HepG2 (cell line): Measurements from ENCODE around the gene TXNDC11. TPM values are rescaled to one million over a fixed set of nuclear protein-coding genes. Genes with fewer than 3 reads are reported as not detected.

Experiments
- AKAP8 ChIP-seq: sonication (generic); formaldehyde crosslinking; IDR thresholded peaks from 2 replicates; pipeline ENCODE4 v1.5.1; 2020; ENCODE audit warnings: mild to moderate bottlenecking, missing genetic modification reagents
- CEBPB ChIP-seq: IDR thresholded peaks from 2 replicates; pipeline ENCODE4 v1.6.1; 2011; ENCODE audit warnings: low read depth, low read length, improper control_type of control experiment, borderline replicate concordance
- EHMT2 ChIP-seq: fragments of 200-600 bp; sonication (generic); IDR thresholded peaks from 2 replicates; pipeline ENCODE4 v1.7.0; 2017; ENCODE audit warnings: antibody characterized with exemption, low read depth, low read length, borderline replicate concordance
- PHF20 ChIP-seq: sonication (generic); formaldehyde crosslinking; IDR thresholded peaks from 2 replicates; pipeline ENCODE4 v1.5.0; 2020; ENCODE audit warnings: mild to moderate bottlenecking, missing genetic modification reagents
- PRMT3 ChIP-seq: sonication (generic); formaldehyde crosslinking; IDR thresholded peaks from 2 replicates; pipeline ENCODE4 v1.8.1; 2022; ENCODE audit warnings: low read depth, mild to moderate bottlenecking, moderate library complexity, missing genetic modification reagents, borderline replicate concordance
- REPIN1 ChIP-seq: sonication (generic); formaldehyde crosslinking; IDR thresholded peaks from 2 replicates; pipeline ENCODE4 v1.8.0; 2022; ENCODE audit warnings: missing genetic modification reagents, low read depth, mild to moderate bottlenecking, borderline replicate concordance
- RNF2 ChIP-seq: fragments of 450-650 bp; conservative IDR thresholded peaks from 2 replicates; pipeline ENCODE4 v1.6.1; 2016; ENCODE audit warnings: low read depth
- RXRA ChIP-seq: sonication (generic); formaldehyde crosslinking; IDR thresholded peaks from 2 replicates; pipeline ENCODE4 v1.5.1; 2020; ENCODE audit warnings: missing genetic modification reagents
- SCMH1 ChIP-seq: sonication (generic); formaldehyde crosslinking; IDR thresholded peaks from 2 replicates; pipeline ENCODE4 v1.9.0; 2021; ENCODE audit warnings: missing genetic modification reagents, mild to moderate bottlenecking, borderline replicate concordance
- SNAPC2 ChIP-seq: sonication (generic); formaldehyde crosslinking; IDR thresholded peaks from 2 replicates; pipeline ENCODE4 v1.8.1; 2022; ENCODE audit warnings: mild to moderate bottlenecking, missing genetic modification reagents
- TEAD3 ChIP-seq: optimal IDR thresholded peaks from 2 replicates; pipeline ENCODE3; 2016; ENCODE audit warnings: borderline replicate concordance
- ZFP36L1 ChIP-seq: sonication (generic); formaldehyde crosslinking; IDR thresholded peaks from 2 replicates; pipeline ENCODE4 v1.8.0; 2022; ENCODE audit warnings: mild to moderate bottlenecking, missing genetic modification reagents, moderate library complexity
- ZNF121 ChIP-seq: sonication (generic); formaldehyde crosslinking; IDR thresholded peaks from 2 replicates; pipeline ENCODE4 v1.5.0; 2020; ENCODE audit warnings: mild to moderate bottlenecking, missing genetic modification reagents
- ZNF557 ChIP-seq: sonication (generic); formaldehyde crosslinking; IDR thresholded peaks from 2 replicates; pipeline ENCODE4 v1.4.0; 2020; ENCODE audit warnings: missing genetic modification reagents
- ZNF563 ChIP-seq: sonication (generic); formaldehyde crosslinking; IDR thresholded peaks from 2 replicates; pipeline ENCODE4 v1.8.0; 2022; ENCODE audit warnings: mild to moderate bottlenecking, moderate library complexity, missing genetic modification reagents
- ZNF782 ChIP-seq: sonication (generic); formaldehyde crosslinking; IDR thresholded peaks from 2 replicates; pipeline ENCODE4 v1.4.0; 2020; ENCODE audit warnings: missing genetic modification reagents, mild to moderate bottlenecking, borderline replicate concordance
- ZNF891 ChIP-seq: sonication (generic); formaldehyde crosslinking; IDR thresholded peaks from 2 replicates; pipeline ENCODE4 v1.5.0; 2020; ENCODE audit warnings: mild to moderate bottlenecking, missing genetic modification reagents
- polyA plus RNA-seq, 8 experiments: library from polyadenylated mRNA; depleted of rRNA in 3 of 8; stranded (reverse) in 7 of 8; unstranded in 1 of 8; fragments of >200 nt; fragmentation: Illumina TruSeq in 4 of 8; extraction: Trizol in 4 of 8; gene quantifications; 2 replicates each; pipeline versions ENCODE4 v1.2.1 to v1.2.3, GENCODE V29; 2011 to 2016; ENCODE audit warnings: low read depth in 4 of 8, missing spikeins in 1 of 8, mixed read lengths in 1 of 8; ENCODE audit not compliant: insufficient read depth in 1 of 8
- total RNA-seq, 5 experiments: library from RNA; depleted of rRNA; stranded (reverse); fragments of >200 nt; fragmentation: Illumina TruSeq; extraction: Trizol; gene quantifications; 2 replicates each; pipeline ENCODE4 v1.2.3, GENCODE V29; 2016; ENCODE audit warnings: low read depth in 1 of 5
- TF ChIP-seq, protein P1 (sequence below): sonication (generic); formaldehyde crosslinking; IDR thresholded peaks from 2 replicates; pipeline ENCODE4 v1.8.1; 2023; ENCODE audit warnings: mild to moderate bottlenecking, missing genetic modification reagents, borderline replicate concordance
- TF ChIP-seq, protein P2 (sequence below): sonication (generic); formaldehyde crosslinking; conservative IDR thresholded peaks from 2 replicates; pipeline ENCODE4 v1.4.0; 2020; ENCODE audit warnings: missing genetic modification reagents
- TF ChIP-seq, protein P3 (sequence below): sonication (generic); formaldehyde crosslinking; conservative IDR thresholded peaks from 2 replicates; pipeline ENCODE4 v1.8.0; 2022; ENCODE audit warnings: mild to moderate bottlenecking, moderate library complexity, missing genetic modification reagents
- TF ChIP-seq, protein P4 (sequence below): sonication (generic); formaldehyde crosslinking; IDR thresholded peaks from 2 replicates; pipeline ENCODE4 v1.4.0; 2020; ENCODE audit warnings: low read depth, mild to moderate bottlenecking, missing genetic modification reagents
- TF ChIP-seq, protein P5 (sequence below), 2 experiments: sonication (generic) in 1 of 2; formaldehyde crosslinking in 1 of 2; IDR thresholded peaks; 2 replicates each; pipeline versions ENCODE4 v1.4.0 to v1.6.1; 2018 to 2020; ENCODE audit warnings: missing genetic modification reagents in 2 of 2, borderline replicate concordance in 1 of 2, low read depth in 1 of 2, mild to moderate bottlenecking in 1 of 2, missing biosample characterization in 1 of 2
- TF ChIP-seq, protein P6 (sequence below): sonication (generic); formaldehyde crosslinking; IDR thresholded peaks from 2 replicates; pipeline ENCODE4 v1.5.0; 2020; ENCODE audit warnings: missing genetic modification reagents

The TXNDC11 gene
- total and polyA plus RNA-seq, 2 of the 13 experiments (the other 11 are each of a cell fraction or from before 2014, with no cell fraction given): 74.9 to 123 TPM

DNA sequence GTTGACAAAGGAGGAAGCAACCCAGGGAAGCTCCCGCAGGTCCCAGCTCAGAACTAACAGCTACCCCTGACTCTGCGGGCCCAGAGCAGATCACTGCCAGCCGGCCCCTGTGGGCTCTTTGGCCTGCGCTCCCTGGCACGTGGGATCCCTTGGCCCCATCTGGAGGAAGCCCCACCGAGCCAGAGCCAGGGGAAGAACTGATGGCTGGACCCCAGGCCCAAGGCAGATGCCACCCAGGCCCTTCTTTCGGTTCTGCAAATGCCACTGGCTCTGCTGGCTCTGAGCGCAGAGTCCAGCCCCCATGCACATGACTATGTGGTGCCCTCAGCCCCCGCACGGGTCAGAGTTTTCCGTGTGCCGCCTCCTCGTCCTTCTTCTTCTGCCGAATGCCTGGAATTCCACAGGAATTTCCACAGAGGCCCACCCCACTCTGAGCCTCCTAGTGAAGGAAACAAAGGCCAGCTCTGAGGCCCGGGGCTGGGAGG lies 110.2 kb downstream of the TXNDC11 start (continued):
- TF ChIP-seq, protein P1, sequence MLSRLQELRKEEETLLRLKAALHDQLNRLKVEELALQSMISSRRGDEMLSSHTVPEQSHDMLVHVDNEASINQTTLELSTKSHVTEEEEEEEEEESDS (CRISPR knock-in tag): no peak
- TF ChIP-seq ZNF782 (CRISPR knock-in tag) (peak; percentile 81; the same call in 1 of the 2 replicates), PRMT3 (CRISPR knock-in tag) (no peak), ZNF557 (no peak), AKAP8 (CRISPR knock-in tag) (no peak), ZNF563 (CRISPR knock-in tag) (0 out of 2 replicates have a peak, but pooled peaks have one; percentile 47), SNAPC2 (CRISPR knock-in tag) (no peak), ZFP36L1 (CRISPR knock-in tag) (no peak), SCMH1 (no peak), REPIN1 (CRISPR knock-in tag) (no peak), RXRA (CRISPR knock-in tag) (peak; percentile 45), ZNF891 (peak; percentile 60; the same call in 1 of the 2 replicates), CEBPB (no peak), PHF20 (CRISPR knock-in tag) (no peak), RNF2 (no peak), TEAD3 (CRISPR knock-in tag) (peak; percentile 82), ZNF121 (CRISPR knock-in tag) (peak; percentile 50), EHMT2 (no peak)
- TF ChIP-seq, protein P2, sequence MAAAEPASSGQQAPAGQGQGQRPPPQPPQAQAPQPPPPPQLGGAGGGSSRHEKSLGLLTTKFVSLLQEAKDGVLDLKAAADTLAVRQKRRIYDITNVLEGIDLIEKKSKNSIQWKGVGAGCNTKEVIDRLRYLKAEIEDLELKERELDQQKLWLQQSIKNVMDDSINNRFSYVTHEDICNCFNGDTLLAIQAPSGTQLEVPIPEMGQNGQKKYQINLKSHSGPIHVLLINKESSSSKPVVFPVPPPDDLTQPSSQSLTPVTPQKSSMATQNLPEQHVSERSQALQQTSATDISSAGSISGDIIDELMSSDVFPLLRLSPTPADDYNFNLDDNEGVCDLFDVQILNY (CRISPR knock-in tag): no peak
- TF ChIP-seq, protein P3, sequence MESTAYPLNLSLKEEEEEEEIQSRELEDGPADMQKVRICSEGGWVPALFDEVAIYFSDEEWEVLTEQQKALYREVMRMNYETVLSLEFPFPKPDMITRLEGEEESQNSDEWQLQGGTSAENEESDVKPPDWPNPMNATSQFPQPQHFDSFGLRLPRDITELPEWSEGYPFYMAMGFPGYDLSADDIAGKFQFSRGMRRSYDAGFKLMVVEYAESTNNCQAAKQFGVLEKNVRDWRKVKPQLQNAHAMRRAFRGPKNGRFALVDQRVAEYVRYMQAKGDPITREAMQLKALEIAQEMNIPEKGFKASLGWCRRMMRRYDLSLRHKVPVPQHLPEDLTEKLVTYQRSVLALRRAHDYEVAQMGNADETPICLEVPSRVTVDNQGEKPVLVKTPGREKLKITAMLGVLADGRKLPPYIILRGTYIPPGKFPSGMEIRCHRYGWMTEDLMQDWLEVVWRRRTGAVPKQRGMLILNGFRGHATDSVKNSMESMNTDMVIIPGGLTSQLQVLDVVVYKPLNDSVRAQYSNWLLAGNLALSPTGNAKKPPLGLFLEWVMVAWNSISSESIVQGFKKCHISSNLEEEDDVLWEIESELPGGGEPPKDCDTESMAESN: no peak
- TF ChIP-seq, protein P4, sequence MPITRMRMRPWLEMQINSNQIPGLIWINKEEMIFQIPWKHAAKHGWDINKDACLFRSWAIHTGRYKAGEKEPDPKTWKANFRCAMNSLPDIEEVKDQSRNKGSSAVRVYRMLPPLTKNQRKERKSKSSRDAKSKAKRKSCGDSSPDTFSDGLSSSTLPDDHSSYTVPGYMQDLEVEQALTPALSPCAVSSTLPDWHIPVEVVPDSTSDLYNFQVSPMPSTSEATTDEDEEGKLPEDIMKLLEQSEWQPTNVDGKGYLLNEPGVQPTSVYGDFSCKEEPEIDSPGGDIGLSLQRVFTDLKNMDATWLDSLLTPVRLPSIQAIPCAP (CRISPR knock-in tag): no peak
- TF ChIP-seq, protein P5, sequence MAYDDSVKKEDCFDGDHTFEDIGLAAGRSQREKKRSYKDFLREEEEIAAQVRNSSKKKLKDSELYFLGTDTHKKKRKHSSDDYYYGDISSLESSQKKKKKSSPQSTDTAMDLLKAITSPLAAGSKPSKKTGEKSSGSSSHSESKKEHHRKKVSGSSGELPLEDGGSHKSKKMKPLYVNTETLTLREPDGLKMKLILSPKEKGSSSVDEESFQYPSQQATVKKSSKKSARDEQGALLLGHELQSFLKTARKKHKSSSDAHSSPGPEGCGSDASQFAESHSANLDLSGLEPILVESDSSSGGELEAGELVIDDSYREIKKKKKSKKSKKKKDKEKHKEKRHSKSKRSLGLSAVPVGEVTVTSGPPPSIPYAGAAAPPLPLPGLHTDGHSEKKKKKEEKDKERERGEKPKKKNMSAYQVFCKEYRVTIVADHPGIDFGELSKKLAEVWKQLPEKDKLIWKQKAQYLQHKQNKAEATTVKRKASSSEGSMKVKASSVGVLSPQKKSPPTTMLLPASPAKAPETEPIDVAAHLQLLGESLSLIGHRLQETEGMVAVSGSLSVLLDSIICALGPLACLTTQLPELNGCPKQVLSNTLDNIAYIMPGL (CRISPR knock-in tag; IDR thresholded peaks at IDR 0.05; ENCODE audit: borderline replicate concordance in 1 of 2, low read depth in 1 of 2): 0 out of 4 replicates have a peak, but pooled peaks of 1 of the 2 experiments have one; percentile 27
- TF ChIP-seq, protein P6, sequence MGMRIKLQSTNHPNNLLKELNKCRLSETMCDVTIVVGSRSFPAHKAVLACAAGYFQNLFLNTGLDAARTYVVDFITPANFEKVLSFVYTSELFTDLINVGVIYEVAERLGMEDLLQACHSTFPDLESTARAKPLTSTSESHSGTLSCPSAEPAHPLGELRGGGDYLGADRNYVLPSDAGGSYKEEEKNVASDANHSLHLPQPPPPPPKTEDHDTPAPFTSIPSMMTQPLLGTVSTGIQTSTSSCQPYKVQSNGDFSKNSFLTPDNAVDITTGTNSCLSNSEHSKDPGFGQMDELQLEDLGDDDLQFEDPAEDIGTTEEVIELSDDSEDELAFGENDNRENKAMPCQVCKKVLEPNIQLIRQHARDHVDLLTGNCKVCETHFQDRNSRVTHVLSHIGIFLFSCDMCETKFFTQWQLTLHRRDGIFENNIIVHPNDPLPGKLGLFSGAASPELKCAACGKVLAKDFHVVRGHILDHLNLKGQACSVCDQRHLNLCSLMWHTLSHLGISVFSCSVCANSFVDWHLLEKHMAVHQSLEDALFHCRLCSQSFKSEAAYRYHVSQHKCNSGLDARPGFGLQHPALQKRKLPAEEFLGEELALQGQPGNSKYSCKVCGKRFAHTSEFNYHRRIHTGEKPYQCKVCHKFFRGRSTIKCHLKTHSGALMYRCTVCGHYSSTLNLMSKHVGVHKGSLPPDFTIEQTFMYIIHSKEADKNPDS (CRISPR knock-in tag): peak; percentile 65; the same call in 1 of the 2 replicates
